Ectodermal cell (in vitro differentiated cells): ENCODE measurements around the gene MYBPC3.

Experiments
- H3K27ac ChIP-seq: 2 replicates; pipeline ENCODE4 v1.7.0; 2013; ENCODE audit warnings: mild to moderate bottlenecking, low read depth, low read length; ENCODE audit not compliant: insufficient read depth, poor library complexity, severe bottlenecking
- H3K27me3 ChIP-seq: 2 replicates; pipeline ENCODE4 v1.7.0; 2013; ENCODE audit warnings: mild to moderate bottlenecking, low read length; ENCODE audit not compliant: insufficient read depth, control insufficient read depth, poor library complexity, severe bottlenecking
- H3K36me3 ChIP-seq: one replicate; pipeline ENCODE4 v1.7.0; 2013; ENCODE audit warnings: low read length; ENCODE audit not compliant: control insufficient read depth, insufficient read depth
- H3K4me1 ChIP-seq: one replicate; pipeline ENCODE4 v1.7.0; 2013; ENCODE audit warnings: low read length; ENCODE audit not compliant: control insufficient read depth, insufficient read depth
- H3K4me3 ChIP-seq: 2 replicates; pipeline ENCODE4 v1.7.0; 2013; ENCODE audit warnings: low read depth, low read length, control low read depth; ENCODE audit not compliant: insufficient read depth
- H3K9me3 ChIP-seq: 2 replicates; pipeline ENCODE4 v1.7.0; 2013; ENCODE audit warnings: mild to moderate bottlenecking, low read length, moderate library complexity; ENCODE audit not compliant: control insufficient read depth
- WGBS, 2 experiments: methylation state at CpG; one replicate each; pipeline ENCODE4 v1.1.7; 2013; ENCODE audit warnings: missing lambda C conversion rate in 2 of 2; 5-methylcytosine and 5-hydroxymethylcytosine counted together

MYBPC3 gene

DNA sequence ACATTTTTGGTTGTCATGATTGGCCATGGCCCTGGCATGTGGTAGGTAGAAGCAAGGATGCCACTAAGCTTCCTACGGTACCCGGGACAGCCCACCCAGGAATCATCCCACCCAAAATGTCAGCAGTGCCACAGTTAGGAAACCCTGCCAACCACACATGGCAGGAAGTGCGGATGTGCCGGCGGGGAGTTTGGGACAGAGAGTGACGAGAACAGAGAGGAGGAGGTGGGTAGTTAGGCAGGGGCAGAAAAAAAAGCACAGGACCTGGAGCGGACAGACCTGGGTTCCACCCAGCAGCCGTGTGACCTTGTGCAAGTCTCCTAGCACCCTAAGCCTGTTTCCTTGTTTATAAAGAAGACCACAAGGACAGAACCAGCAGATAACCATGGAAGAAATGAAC, 22.5 kb upstream of the MYBPC3 start:
- WGBS, 2 experiments = 86 to 88% methylated on average over 8 of the region's 8 CpGs
- H3K27ac ChIP-seq = no peak overlapping the region
- H3K27me3 ChIP-seq = no peaks in the 10 kb centered on the region
- H3K36me3 ChIP-seq = no peaks in the 10 kb centered on the region
- no peaks in the 10 kb centered on the region for H3K4me1 ChIP-seq
- no peak overlapping the region for H3K4me3 ChIP-seq
- H3K9me3 ChIP-seq = no peaks in the 10 kb centered on the region

DNA sequence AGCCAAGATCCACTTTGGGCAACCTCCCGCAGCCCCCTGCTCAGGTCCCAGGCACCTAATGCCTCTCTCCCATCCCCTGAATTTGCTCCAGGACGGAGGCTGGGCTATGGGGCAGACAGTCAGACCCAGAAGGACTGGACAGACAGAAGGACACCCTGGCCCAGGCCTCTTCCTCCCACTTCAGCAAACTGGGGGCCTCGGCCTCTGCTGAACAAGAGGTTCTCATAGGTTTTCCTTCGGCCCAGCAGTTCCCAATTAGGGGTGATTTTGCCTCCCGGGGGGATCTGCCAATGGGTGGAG, 22.2 kb upstream of the MYBPC3 start:
- Histone ChIP-seq H3K27ac (no peak overlapping the region), H3K27me3 (no peaks in the 10 kb centered on the region), H3K4me3 (no peak overlapping the region), H3K9me3 (no peaks in the 10 kb centered on the region), H3K4me1 (no peaks in the 10 kb centered on the region), H3K36me3 (no peaks in the 10 kb centered on the region)
- WGBS, 2 experiments = 92 to 94% methylated on average over 5 of the region's 5 CpGs

DNA sequence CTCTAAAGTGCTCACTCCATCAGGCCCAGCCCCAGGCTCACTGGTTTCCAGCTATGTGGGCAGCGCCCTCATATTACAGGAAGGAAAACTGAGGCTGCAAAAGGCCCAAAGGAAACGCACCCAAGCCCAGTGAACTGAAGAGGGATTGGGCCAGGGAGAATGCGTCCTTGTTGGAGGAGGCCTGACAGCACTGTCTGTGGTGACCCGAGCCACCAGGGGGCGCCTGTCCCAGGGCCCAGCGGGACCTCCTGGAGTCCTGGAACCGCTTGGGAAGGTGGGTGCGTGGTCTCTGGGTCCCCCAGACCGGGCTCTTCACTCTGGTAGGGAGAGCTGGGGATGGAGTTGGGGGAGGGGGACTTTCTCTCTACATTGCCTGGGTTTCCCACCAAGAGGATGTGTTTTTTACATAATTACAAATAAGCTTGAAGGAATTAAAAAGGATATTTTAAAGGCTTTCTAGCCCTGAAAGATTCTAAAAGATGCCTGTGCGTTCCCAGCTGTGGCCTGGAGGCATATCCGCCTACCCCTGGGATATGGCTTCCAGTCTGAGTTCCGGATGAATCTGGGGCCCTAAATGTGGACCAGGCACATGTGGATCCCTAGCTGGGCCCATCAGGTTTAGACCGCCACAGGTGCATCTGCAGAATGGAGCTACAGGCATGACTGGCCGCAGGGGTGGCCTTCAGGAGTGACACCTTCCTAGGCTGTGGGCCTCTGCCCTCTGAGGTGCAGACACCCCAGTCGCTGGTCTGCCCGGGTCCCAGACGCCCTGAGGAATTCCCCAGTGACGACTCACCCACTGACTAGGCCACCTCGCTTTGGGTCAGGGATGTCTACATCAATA, 21.6 kb upstream of the MYBPC3 start:
- Histone ChIP-seq H3K36me3 (no peaks in the 10 kb centered on the region), H3K4me3 (no peak overlapping the region), H3K9me3 (no peaks in the 10 kb centered on the region), H3K27me3 (no peaks in the 10 kb centered on the region), H3K4me1 (no peaks in the 10 kb centered on the region), H3K27ac (no peak overlapping the region)
- 55 to 59% methylated on average over 19 of the region's 19 CpGs for WGBS, 2 experiments

DNA sequence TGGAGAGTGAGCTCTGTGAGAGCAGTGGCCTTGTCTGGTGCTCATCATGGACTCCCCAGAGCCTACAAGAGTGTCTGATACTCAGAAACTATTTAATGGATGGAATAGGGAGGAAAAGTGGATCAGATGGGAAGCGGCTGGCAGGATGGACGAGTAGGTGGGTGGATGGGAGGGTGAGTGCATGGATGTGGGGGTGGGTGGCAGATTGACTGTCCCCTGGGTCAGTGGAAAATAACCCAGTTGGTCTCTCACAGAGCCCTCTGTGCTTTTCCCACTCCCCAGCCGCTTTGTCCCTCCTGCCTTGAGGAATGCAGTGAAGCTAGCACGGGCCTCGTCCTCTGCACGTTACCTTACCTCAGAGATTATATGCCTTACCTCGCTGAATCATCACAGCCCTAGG, 19.9 kb upstream of the MYBPC3 start:
- H3K27ac ChIP-seq = no peak overlapping the region
- H3K36me3 ChIP-seq = no peaks in the 10 kb centered on the region
- 79 to 82% methylated on average over 7 of the region's 7 CpGs for WGBS, 2 experiments
- no peak overlapping the region for H3K4me3 ChIP-seq
- H3K4me1 ChIP-seq = no peaks in the 10 kb centered on the region
- no peaks in the 10 kb centered on the region for H3K9me3 ChIP-seq
- no peaks in the 10 kb centered on the region for H3K27me3 ChIP-seq

DNA sequence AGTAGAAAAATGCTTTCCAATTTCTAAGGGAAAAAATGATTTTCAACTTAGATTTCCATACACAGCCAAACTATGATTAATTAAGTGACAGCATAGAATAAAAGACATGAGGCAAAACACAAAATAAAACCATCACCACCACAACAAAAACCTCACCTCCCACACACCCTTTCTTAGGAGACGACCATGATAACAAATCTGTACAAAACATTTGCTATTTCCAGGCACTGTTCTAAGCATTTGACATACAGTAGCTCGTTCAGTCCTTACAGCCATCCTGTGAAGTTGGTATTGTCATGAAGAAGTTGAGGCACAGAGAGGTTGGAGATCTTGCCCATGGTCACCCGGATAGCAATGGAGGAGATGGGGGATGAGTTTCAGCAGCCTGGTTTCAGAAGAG, 17.2 kb upstream of the MYBPC3 start:
- WGBS, 2 experiments = 84 to 85% methylated on average over 3 of the region's 3 CpGs

DNA sequence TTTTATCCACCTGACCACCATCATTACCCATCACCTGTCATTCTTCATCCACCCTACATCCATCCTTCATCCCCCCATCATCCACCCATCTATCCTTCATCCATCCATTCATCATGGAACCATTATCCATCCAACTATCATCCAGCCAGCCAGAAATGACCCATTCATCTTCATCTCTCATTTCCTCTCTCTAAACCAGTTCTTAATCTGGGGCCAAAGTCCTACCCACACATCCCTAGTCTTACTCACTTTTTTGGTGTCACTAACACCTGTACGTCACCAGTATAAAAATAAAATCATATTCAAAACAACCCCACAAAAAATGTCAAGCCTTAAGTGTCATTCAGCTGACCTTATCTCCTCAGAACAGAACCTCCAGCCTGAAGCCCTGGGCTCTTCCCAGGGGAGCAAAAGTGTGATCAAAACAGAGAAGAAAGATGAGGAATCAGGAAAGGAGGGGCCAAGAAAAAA, 13.6 kb upstream of the MYBPC3 start:
- no peaks in the 10 kb centered on the region for H3K27me3 ChIP-seq
- H3K27ac ChIP-seq = no peak overlapping the region
- H3K4me3 ChIP-seq = no peak overlapping the region
- 91 to 95% methylated on average over 1 of the region's 1 CpG for WGBS, 2 experiments
- H3K9me3 ChIP-seq = no peaks in the 10 kb centered on the region
- H3K4me1 ChIP-seq = no peaks in the 10 kb centered on the region
- H3K36me3 ChIP-seq = no peaks in the 10 kb centered on the region

More for the DNA sequence above, 17.2 kb upstream of the MYBPC3 start:
- no peak overlapping the region for H3K27ac ChIP-seq
- no peaks in the 10 kb centered on the region for H3K27me3 ChIP-seq
- H3K4me3 ChIP-seq = no peak overlapping the region
- no peaks in the 10 kb centered on the region for H3K9me3 ChIP-seq
- no peaks in the 10 kb centered on the region for H3K4me1 ChIP-seq
- H3K36me3 ChIP-seq = no peaks in the 10 kb centered on the region

DNA sequence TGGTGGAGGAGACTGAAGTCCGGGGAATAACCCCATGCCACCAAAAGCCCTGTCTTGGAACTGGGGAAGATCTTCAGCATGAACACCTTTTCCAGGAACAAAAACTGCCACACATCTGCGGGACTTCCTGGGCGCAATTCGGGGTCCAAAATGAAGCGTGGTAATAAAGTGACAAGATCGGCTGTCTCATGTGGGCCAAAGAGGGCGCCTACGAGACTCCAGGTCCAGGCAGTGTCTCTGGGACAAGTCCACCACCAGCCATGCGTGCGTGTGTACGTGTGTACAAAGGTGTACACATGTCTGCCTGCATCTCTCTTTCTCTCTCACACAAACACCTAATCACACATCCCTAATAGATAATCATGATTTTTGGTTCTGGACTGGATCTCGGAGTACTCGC, 8.9 kb upstream of the MYBPC3 start:
- H3K4me3 ChIP-seq = no peak overlapping the region
- no peaks in the 10 kb centered on the region for H3K4me1 ChIP-seq
- 92% methylated on average over 13 of the region's 13 CpGs for WGBS, 2 experiments
- no peaks in the 10 kb centered on the region for H3K27me3 ChIP-seq
- no peak overlapping the region for H3K27ac ChIP-seq
- no peaks in the 10 kb centered on the region for H3K9me3 ChIP-seq
- H3K36me3 ChIP-seq = no peaks in the 10 kb centered on the region

DNA sequence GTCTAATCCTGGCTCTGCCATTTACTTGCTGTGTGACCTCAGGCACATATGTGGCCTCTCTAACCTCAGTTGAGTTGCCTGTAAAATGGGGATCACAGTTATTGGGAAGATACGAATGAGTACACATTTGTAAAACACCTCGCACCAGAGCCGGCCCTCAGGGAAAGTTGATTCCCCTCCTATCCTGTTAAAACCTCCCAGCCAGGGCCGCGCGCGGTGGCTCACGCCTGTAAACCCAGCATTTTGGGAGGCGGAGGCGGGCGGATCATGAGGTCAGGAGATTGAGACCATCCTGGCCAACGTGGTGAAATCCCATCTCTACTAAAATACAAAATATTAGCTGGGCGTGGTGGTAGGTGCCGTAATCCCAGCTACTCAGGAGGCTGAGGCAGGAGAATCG, 7.8 kb upstream of the MYBPC3 start:
- H3K4me3 ChIP-seq = no peak overlapping the region
- H3K36me3 ChIP-seq = no peaks in the 10 kb centered on the region
- H3K4me1 ChIP-seq = no peaks in the 10 kb centered on the region
- no peak overlapping the region for H3K27ac ChIP-seq
- no peaks in the 10 kb centered on the region for H3K9me3 ChIP-seq
- WGBS, 2 experiments = 93 to 94% methylated on average over 15 of the region's 15 CpGs
- no peaks in the 10 kb centered on the region for H3K27me3 ChIP-seq

DNA sequence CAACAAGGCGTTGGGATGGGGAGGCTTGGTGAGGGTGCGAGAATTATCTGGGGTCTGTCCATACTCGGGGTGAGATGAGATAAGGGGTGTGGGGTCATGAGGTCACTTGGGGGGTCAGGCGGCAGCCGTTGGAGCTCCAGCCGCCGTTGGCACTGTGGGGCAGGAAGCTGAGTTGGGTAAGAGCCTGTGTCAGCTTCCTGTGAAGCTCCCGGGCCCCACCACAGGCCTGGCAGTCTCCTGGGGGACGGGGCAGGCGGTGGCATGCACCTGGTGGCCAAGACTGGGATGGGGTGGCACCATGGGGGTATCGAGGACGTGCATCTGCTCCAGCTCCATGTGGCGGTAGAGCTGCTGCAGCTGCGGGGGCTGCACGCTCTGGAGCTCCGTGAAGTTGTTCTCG, 7.1 kb upstream of the MYBPC3 start:
- 93% methylated on average over 17 of the region's 17 CpGs for WGBS, 2 experiments
- Histone ChIP-seq H3K4me1 (no peaks in the 10 kb centered on the region), H3K4me3 (no peak overlapping the region), H3K36me3 (no peaks in the 10 kb centered on the region), H3K9me3 (no peaks in the 10 kb centered on the region), H3K27ac (no peak overlapping the region), H3K27me3 (no peaks in the 10 kb centered on the region)

DNA sequence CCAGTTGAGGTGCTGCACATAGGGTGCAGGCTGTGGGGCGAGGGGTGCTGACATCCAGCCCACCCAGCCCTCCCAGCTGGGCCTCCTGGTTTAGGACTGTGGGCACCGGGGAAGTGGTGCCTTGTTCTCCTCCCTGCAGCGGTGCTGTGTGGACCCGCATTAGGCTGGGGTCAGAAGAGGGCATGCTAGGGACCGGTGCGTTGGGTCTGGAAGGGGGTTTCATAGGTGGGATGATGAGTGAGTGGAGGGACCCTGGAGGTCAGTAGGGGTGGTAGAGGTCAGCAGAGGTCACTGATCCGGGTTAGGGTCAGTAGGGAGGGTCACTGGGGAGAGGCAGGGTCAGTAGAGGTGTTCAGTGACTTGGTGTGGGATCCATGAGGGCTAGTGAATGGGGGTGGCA, 6.7 kb upstream of the MYBPC3 start:
- WGBS, 2 experiments = 91 to 93% methylated on average over 7 of the region's 7 CpGs

DNA sequence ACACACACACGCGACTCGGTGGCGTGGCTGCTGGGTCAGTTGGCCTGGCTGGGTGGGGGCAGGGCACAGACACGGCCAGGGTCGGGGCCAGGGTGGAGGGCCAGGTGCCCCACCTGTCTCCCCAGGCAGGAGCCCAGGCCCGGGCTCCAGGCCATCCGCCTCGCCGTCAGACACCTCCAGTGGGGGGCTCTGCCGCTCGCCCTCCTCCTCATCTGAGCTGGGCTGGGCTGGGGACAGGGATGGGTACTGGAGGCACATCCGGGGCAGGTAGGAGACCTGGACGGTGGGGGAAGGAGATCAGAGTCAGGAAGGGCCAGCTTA, 6.2 kb upstream of the MYBPC3 start:
- H3K36me3 ChIP-seq = no peaks in the 10 kb centered on the region
- 90 to 91% methylated on average over 14 of the region's 14 CpGs for WGBS, 2 experiments
- no peak overlapping the region for H3K27ac ChIP-seq
- H3K9me3 ChIP-seq = no peaks in the 10 kb centered on the region
- no peaks in the 10 kb centered on the region for H3K27me3 ChIP-seq
- no peak overlapping the region for H3K4me3 ChIP-seq
- H3K4me1 ChIP-seq = no peaks in the 10 kb centered on the region

More for the DNA sequence above, 6.7 kb upstream of the MYBPC3 start:
- Histone ChIP-seq H3K9me3 (no peaks in the 10 kb centered on the region), H3K4me3 (no peak overlapping the region), H3K4me1 (no peaks in the 10 kb centered on the region), H3K27me3 (no peaks in the 10 kb centered on the region), H3K36me3 (no peaks in the 10 kb centered on the region), H3K27ac (no peak overlapping the region)
